CD4-positive, alpha-beta T cell treated with Interleukin-15 for 1 hour (primary cell): ENCODE data around the gene FBF1.
"Not testable (repeated sequence)": the region's sequence is repeated elsewhere in the genome, so short reads cannot be mapped to it uniquely, and the experiment has no call there.

ENCODE experiments used
- DNase-seq: peaks from one replicate; pipeline ENCODE4 v3.0.0-alpha.2; 2020

The FBF1 gene

GRCh38 chr17:75874323-75875181 lies 66.3 kb downstream of the FBF1 start:
- no peak for DNase-seq

DNA sequence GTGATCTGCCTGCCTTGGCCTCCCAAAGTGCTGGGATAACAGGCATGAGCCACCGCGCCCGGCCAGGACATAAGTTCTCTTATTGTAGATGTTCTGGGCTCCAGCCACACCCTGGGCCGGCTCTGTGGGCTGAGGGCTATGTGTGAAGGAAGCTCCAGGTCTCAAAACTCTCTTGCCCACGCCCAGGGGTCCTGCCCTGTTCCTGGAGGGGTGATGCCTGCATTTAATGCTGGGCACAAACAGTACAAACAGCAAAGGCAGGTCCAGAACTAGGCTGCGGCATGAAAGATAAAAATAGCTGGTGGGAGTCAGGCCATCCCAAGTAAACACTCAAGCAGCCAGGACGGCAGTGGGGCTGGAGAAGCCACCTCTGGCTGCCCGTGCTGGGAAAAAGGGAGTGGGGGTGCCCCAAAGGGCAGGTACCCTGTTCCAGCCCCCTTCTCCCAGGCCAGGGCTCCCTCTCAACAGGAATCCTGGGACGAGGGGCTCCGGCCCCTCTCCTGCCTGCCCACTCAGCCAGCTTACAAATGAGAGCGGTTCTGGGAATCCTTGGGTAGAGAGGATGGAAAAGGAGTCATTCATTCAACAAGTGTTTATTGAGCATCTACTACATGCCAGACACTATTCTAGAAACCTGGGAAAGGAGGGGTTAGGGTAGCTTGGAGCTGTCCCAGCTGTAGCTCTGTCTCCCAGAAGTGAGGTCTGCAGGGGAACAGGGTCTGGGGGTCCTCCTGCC lies 67.1 kb downstream of the FBF1 start:
- DNase-seq, result no peak

GRCh38 chr17:75872434-75873351 lies 68.1 kb downstream of the FBF1 start:
- peak; percentile 72 for DNase-seq

GRCh38 chr17:75870228-75870627 lies 70.6 kb downstream of the FBF1 start:
- DNase-seq, result not testable (repeated sequence)

- no peak for DNase-seq
Measured at GRCh38 chr17:75869282-75870141, 71.3 kb downstream of the FBF1 start.

DNA sequence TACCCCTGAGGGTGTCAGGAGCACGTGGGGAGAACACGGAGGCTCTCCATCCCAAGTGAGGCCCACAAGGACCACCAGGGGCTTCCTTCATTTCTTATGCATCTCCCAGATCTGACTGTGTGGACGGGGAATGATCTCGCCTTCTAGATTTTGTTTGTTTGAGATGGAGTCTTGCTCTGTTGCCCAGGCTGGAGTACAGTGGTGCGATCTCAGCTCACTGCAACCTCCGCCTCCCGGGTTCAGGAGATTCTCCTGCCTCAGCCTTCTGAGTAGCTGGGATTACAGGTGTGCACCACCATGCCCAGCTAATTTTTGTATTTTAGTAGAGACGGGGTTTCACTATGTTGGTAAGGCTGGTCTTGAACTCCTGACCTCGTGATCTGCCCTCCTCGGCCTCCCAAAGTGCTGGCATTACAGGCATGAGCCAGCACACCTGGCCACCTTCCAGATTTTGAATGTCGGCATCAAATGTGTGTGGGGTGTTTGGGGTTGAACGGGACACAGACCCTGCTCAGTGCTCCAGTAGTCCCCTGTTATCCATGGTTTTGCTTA lies 72.0 kb downstream of the FBF1 start:
- DNase-seq, result not testable (repeated sequence)

DNA sequence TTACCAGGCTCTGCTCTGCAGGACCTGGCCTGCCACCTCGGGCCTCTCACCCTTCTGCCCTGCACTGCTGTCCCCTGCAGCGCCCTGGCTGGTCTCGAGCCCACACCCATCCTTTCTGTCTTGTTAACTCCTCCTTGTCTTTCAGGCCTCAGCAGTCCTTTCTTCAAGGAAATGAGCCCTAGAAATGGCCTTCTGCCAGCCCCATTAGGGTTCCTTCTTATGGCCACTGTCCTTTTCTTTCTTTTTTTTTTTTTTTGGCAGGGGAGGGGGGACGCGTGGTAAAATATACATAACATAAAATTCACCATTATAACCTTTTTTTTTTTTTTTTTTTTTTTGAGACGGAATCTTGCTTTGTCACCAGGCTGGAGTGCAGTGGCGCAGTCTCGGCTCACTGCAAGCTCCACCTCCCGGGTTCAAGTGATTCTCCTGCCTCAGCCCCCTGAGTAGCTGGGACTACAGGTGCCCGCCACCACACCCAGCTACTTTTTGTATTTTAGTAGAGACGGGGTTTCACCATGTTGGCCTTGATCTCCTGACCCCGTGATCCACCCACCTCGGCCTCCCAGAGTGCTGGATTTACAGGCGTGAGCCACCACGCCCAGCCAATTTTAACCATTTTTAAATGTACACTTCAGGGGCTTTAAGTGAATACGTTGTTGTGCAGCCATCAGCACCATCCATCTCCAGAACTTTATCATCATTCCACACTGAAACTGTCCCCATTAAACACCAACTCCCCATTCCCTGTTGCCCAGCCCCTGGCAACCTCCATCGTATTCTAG lies 75.2 kb downstream of the FBF1 start:
- DNase-seq, result not testable (repeated sequence)

GRCh38 chr17:75864887-75865286 lies 76.0 kb downstream of the FBF1 start:
- not testable (repeated sequence) for DNase-seq

- DNase-seq, result peak; percentile 80
Measured at GRCh38 chr17:75864448-75864871, 76.4 kb downstream of the FBF1 start.

DNA sequence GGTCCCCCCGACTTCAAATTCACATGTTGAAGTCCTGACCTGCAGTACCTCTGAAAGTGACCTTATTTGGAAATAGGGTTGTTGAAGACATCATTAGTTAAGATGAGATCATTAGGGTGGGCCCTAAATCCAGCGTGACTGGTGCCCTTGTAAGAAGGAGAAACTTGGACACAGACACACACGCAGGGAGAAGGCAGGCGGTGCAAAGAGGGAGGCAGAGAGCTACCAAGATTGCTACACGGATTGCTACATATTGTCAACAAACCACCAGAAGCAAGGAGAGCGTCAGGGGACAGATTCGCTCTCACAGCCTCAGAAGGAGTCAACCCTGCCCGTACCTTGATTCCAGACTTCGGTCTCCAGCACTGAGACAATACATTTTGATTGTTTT lies 78.9 kb downstream of the FBF1 start:
- no peak for DNase-seq
